ENCODE measurements around the gene BIK.

The BIK gene

GRCh38 chr22:43129426-43130425 lies 19.2 kb downstream of the BIK start:
- TF ChIP-seq ZFX (IDR thresholded peaks at IDR 0.05; ENCODE audit: borderline replicate concordance) (no peak), CTCF (IDR thresholded peaks at IDR 0.05) (no peak)
- no peak overlapping the region for H3K27ac ChIP-seq

- TF ChIP-seq ZFX (IDR thresholded peaks at IDR 0.05; ENCODE audit: borderline replicate concordance) (no peak), CTCF (IDR thresholded peaks at IDR 0.05) (no peak)
- H3K27ac ChIP-seq = no peak overlapping the region
These were observed 21.4 kb downstream of the BIK start for GRCh38 chr22:43131773-43132501.

- TF ChIP-seq ZFX (IDR thresholded peaks at IDR 0.05; ENCODE audit: borderline replicate concordance) (no peak), CTCF (IDR thresholded peaks at IDR 0.05) (no peak)
- H3K27ac ChIP-seq = no peak overlapping the region
These were observed 22.9 kb downstream of the BIK start for GRCh38 chr22:43133401-43133800.

GRCh38 chr22:43134553-43134952 lies 24.0 kb downstream of the BIK start:
- no peak overlapping the region for H3K27ac ChIP-seq
- TF ChIP-seq ZFX (IDR thresholded peaks at IDR 0.05; ENCODE audit: borderline replicate concordance) (no peak), CTCF (IDR thresholded peaks at IDR 0.05) (no peak)

GRCh38 chr22:43135565-43135964 lies 25.0 kb downstream of the BIK start:
- no peak overlapping the region for H3K27ac ChIP-seq
- TF ChIP-seq CTCF (IDR thresholded peaks at IDR 0.05) (no peak), ZFX (IDR thresholded peaks at IDR 0.05; ENCODE audit: borderline replicate concordance) (no peak)

- TF ChIP-seq ZFX (IDR thresholded peaks at IDR 0.05; ENCODE audit: borderline replicate concordance) = no peak
- peak; percentile 77 for TF ChIP-seq CTCF (IDR thresholded peaks at IDR 0.05)
These were observed 25.7 kb downstream of the BIK start for GRCh38 chr22:43136255-43136654.

More at GRCh38 chr22:43136255-43136654, 25.7 kb downstream of the BIK start:
- H3K27ac ChIP-seq = no peak overlapping the region
